ENCODE results near the gene GPC1.

GPC1 gene

GRCh38 chr2:240413813-240414429 is 21.5 kb upstream of the GPC1 start:
- DNase-seq = no peak

GRCh38 chr2:240416821-240417220 is 18.6 kb upstream of the GPC1 start:
- no peak for DNase-seq

- DNase-seq = no peak
These were observed 17.2 kb upstream of the GPC1 start for GRCh38 chr2:240418311-240418710.

- DNase-seq = no peak
These were observed 16.2 kb upstream of the GPC1 start for GRCh38 chr2:240419271-240419670.

- no peak for DNase-seq
These were observed 15.7 kb upstream of the GPC1 start for GRCh38 chr2:240419723-240420122.

- DNase-seq = no peak
These were observed 15.0 kb upstream of the GPC1 start for GRCh38 chr2:240420206-240421104.

- DNase-seq = no peak
These were observed 14.1 kb upstream of the GPC1 start for GRCh38 chr2:240421381-240421780.

GRCh38 chr2:240422658-240423329 is 12.7 kb upstream of the GPC1 start:
- DNase-seq = no peak

- no peak for DNase-seq
These were observed 11.7 kb upstream of the GPC1 start for GRCh38 chr2:240423788-240424191.

- DNase-seq = no peak
These were observed 10.9 kb upstream of the GPC1 start for GRCh38 chr2:240424341-240425235.

GRCh38 chr2:240425236-240425615 is 10.2 kb upstream of the GPC1 start:
- no peak for DNase-seq

- no peak for DNase-seq
These were observed 9.8 kb upstream of the GPC1 start for GRCh38 chr2:240425697-240426096.

- no peak for DNase-seq
These were observed 8.4 kb upstream of the GPC1 start for GRCh38 chr2:240426845-240427721.

- DNase-seq = no peak
These were observed 7.7 kb upstream of the GPC1 start for GRCh38 chr2:240427729-240428128.

- DNase-seq = no peak
These were observed 7.2 kb upstream of the GPC1 start for GRCh38 chr2:240428245-240428644.

- DNase-seq = no peak
These were observed 6.1 kb upstream of the GPC1 start for GRCh38 chr2:240429341-240429871.

GRCh38 chr2:240429872-240430491 is 5.5 kb upstream of the GPC1 start:
- DNase-seq = no peak

GRCh38 chr2:240430595-240430994 is 4.9 kb upstream of the GPC1 start:
- no peak for DNase-seq

- DNase-seq = no peak
These were observed 4.2 kb upstream of the GPC1 start for GRCh38 chr2:240431271-240431660.

GRCh38 chr2:240431661-240432424 is 3.6 kb upstream of the GPC1 start:
- no peak for DNase-seq
